Measurements from ENCODE around the gene TTYH3. TPM values are rescaled to one million over a fixed set of nuclear protein-coding genes. Genes with fewer than 3 reads are reported as not detected.

The TTYH3 gene
- total RNA-seq, 4 donors from 2014 or later, result 7.2 to 43.2 (median 15.7) TPM

DNA sequence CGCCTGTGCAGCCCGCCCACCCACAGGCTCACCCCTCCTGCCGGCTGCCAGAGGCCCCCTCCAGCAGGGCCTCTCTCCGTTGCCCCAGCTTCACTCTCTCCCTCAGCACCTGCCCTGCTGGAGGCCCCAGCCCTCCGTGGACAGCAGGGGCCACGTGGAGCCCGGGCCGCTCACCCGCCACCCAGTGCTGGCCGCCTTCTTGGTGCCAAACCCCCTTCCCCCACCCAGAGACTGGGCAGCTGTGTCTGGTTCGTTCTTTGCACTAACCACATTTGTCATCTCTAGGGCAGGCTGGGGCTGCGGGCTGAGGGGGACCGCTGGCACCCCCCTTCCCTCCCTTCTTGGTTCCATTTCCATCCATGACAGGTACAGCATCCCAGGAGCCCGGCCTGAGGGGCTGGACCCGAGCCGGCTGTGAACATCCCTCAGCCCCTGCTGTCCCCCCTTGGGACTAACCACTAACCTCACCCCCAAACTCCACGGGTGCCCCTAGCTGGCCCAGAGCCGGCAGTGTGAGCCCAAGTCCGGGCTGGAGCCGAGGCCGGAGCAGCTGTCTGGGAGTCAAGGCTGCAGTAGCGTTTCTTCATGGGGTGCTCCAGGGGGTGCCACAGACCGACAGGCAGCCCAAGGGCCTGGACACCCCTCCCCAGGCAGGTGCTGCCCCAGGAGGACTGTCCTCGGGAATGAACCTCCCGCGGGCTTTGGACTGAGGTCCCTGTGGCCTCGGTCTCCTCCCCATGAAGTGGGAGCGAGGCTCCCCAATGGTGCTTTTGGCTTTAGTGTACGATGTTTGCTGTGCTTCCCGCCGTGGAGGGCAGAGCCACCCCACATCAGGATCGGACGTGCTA is 30.7 kb downstream of the TTYH3 start:
- DNase-seq (ENCODE audit: low spot score in 2 of 2), result no peak
- WGBS, 2 donors, result 76 to 78% methylated on average over 22 to 24 of the region's 33 CpGs
- Histone ChIP-seq H3K27ac (peak overlapping the region in 1 of 4 donors; percentile 52), H3K4me3 (no peak overlapping the region), H3K27me3 (no peaks in the 10 kb centered on the region), H3K36me3 (peaks cover 0 to 49% (median 8%) of the 10 kb centered on the region in 3 donors), H3K9me3 (peaks cover 0 to 8% (median 0%) of the 10 kb centered on the region in 4 donors), H3K4me1 (peaks cover 0 to 34% (median 8%) of the 10 kb centered on the region in 4 donors)
- TF ChIP-seq EP300 (IDR thresholded peaks at IDR 0.05) (no peak), POLR2A (IDR thresholded peaks at IDR 0.05) (no peak)
- TF ChIP-seq, protein P1, sequence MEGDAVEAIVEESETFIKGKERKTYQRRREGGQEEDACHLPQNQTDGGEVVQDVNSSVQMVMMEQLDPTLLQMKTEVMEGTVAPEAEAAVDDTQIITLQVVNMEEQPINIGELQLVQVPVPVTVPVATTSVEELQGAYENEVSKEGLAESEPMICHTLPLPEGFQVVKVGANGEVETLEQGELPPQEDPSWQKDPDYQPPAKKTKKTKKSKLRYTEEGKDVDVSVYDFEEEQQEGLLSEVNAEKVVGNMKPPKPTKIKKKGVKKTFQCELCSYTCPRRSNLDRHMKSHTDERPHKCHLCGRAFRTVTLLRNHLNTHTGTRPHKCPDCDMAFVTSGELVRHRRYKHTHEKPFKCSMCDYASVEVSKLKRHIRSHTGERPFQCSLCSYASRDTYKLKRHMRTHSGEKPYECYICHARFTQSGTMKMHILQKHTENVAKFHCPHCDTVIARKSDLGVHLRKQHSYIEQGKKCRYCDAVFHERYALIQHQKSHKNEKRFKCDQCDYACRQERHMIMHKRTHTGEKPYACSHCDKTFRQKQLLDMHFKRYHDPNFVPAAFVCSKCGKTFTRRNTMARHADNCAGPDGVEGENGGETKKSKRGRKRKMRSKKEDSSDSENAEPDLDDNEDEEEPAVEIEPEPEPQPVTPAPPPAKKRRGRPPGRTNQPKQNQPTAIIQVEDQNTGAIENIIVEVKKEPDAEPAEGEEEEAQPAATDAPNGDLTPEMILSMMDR (IDR thresholded peaks at IDR 0.05), result no peak

DNA sequence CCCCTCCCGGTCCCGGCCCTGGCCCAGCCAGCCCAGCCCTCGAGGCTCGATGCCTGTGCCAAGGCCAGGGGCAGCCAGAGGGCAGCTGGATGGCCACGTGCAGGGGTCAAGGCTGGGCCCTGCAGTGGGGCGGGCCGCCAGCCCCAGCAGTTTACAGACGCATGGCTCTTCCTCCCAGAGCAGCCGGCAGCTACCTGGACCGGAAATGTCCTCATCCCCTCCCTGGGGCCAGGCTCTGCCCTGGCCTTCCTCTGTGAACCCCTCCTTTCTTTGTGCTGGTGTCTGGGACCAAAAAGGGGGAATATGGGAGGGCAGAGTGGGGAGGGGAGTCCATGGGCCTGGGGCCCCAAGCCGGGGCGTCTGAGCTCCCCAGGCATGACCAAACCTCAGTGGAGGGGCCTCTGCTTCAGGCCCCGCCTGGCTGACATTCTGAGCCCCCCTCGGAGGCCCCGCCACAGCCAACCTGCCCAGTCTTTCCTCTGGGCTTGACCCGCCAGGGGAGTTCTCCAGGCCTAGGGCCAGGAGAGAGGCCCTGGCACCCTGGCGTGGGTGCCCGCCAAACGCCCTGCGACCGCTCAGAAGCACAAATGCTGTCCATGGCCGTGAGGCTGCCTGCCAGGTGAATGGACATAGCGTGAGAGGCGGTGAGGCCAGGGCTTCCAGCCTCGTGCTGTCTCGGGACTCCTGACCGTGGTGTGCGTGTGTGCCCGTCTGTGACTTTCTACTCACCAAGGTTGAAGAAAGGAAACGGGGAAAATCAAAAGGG is 31.5 kb downstream of the TTYH3 start:
- H3K27ac ChIP-seq, result peak overlapping the region in 1 of 4 donors; percentile 52
- H3K27me3 ChIP-seq, result no peaks in the 10 kb centered on the region
- no peak overlapping the region for H3K4me3 ChIP-seq
- peaks cover 0 to 34% (median 8%) of the 10 kb centered on the region in 4 donors for H3K4me1 ChIP-seq
- WGBS, 2 donors, result 58 to 69% methylated on average over 22 to 25 of the region's 30 CpGs
- peak in 1 of 2 donors; percentile 50 for TF ChIP-seq EP300 (IDR thresholded peaks at IDR 0.05)
- TF ChIP-seq, protein P1 (IDR thresholded peaks at IDR 0.05), result no peak
- no peak for TF ChIP-seq POLR2A (IDR thresholded peaks at IDR 0.05)
- H3K9me3 ChIP-seq, result peaks cover 0 to 8% (median 0%) of the 10 kb centered on the region in 4 donors
- peaks cover 0 to 41% (median 1%) of the 10 kb centered on the region in 3 donors for H3K36me3 ChIP-seq
- no peak for DNase-seq (ENCODE audit: low spot score in 2 of 2)

DNA sequence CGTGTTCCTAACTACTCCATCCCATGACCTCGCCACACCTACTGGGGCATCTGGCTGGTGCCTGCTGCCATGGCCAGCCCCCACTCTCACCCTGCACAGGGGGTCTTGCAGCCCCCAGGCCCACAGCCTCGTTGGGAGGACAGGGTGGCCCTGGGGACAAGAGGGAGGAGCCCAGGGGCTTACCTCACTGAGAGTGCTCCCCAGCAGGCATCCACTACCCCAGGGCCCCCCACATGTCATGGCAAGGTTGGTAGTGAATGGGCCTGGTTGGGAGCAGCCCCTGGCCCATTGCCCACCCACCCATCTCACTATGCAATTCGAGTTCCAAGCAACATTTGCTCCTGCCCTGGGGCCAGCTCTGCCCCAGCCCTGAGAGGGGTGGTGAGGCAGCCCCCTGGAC is 32.2 kb downstream of the TTYH3 start:
- peaks cover 0 to 8% (median 0%) of the 10 kb centered on the region in 4 donors for H3K9me3 ChIP-seq
- no peak overlapping the region for H3K4me3 ChIP-seq
- no peak for DNase-seq (ENCODE audit: low spot score in 2 of 2)
- no peak overlapping the region for H3K27ac ChIP-seq
- H3K27me3 ChIP-seq, result no peaks in the 10 kb centered on the region
- H3K36me3 ChIP-seq, result peaks cover 0 to 34% (median 0%) of the 10 kb centered on the region in 3 donors
- peaks cover 0 to 34% (median 8%) of the 10 kb centered on the region in 4 donors for H3K4me1 ChIP-seq
- no peak for TF ChIP-seq POLR2A (IDR thresholded peaks at IDR 0.05)
- TF ChIP-seq, protein P1 (IDR thresholded peaks at IDR 0.05), result no peak
- TF ChIP-seq EP300 (IDR thresholded peaks at IDR 0.05), result no peak
- 50 to 70% methylated on average over 4 of the region's 4 CpGs for WGBS, 2 donors

DNA sequence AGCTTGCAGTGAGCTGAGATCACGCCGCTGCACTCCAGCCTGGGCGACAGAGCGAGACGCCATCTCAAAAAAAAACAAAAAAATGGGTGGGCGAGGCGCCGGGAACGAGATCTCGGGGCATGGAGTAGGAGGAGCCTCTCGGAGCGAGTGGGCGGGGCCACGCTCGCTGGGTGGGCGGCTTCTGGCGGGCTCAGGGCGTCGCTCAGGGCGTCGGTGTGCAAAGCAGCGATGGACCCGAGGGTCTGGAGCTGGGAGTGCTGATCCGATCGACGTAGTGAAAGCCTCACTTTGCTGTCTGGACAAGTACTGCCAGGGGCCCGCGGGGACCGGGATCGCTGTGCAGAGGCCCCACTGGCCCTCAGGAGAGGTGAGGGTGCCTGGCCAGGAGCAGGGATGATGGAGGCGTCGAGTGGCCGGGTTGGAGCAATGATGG is 33.6 kb downstream of the TTYH3 start:
- WGBS, 2 donors, result 52 to 62% methylated on average over 33 of the region's 33 CpGs

More for the DNA sequence above, 33.6 kb downstream of the TTYH3 start:
- Histone ChIP-seq H3K4me1 (peaks cover 0 to 34% (median 8%) of the 10 kb centered on the region in 4 donors), H3K27me3 (peaks cover 0 to 7% of the 10 kb centered on the region in 2 donors), H3K27ac (no peak overlapping the region), H3K36me3 (peaks cover 0 to 20% (median 0%) of the 10 kb centered on the region in 3 donors), H3K4me3 (no peak overlapping the region), H3K9me3 (peaks cover 0 to 8% (median 0%) of the 10 kb centered on the region in 4 donors)
- TF ChIP-seq, protein P1 (IDR thresholded peaks at IDR 0.05), result no peak
- TF ChIP-seq POLR2A (IDR thresholded peaks at IDR 0.05) (no peak), EP300 (IDR thresholded peaks at IDR 0.05) (no peak)
- DNase-seq (ENCODE audit: low spot score in 2 of 2), result no peak
